CD4-positive, alpha-beta T cell treated with Interleukin-21 for 1 hour (primary cell): ENCODE data around the gene PPP1R37.

Source experiments
- DNase-seq: peaks from one replicate; pipeline ENCODE4 v3.0.0-alpha.2; 2020

Gene PPP1R37

GRCh38 chr19:45158503-45159209 lies 65.7 kb downstream of the PPP1R37 start:
- no peak for DNase-seq

GRCh38 chr19:45159210-45159970 lies 66.4 kb downstream of the PPP1R37 start:
- DNase-seq, result no peak

GRCh38 chr19:45159971-45160324 lies 67.0 kb downstream of the PPP1R37 start:
- no peak for DNase-seq

- DNase-seq, result no peak
Observed at GRCh38 chr19:45160870-45161737, 68.1 kb downstream of the PPP1R37 start, which contains the start of gene NKPD1. Gene NKPD1, minus strand, starts transcription at chr19:45160982. Its CDS starts 832 bp downstream, at chr19:45160150.

DNA sequence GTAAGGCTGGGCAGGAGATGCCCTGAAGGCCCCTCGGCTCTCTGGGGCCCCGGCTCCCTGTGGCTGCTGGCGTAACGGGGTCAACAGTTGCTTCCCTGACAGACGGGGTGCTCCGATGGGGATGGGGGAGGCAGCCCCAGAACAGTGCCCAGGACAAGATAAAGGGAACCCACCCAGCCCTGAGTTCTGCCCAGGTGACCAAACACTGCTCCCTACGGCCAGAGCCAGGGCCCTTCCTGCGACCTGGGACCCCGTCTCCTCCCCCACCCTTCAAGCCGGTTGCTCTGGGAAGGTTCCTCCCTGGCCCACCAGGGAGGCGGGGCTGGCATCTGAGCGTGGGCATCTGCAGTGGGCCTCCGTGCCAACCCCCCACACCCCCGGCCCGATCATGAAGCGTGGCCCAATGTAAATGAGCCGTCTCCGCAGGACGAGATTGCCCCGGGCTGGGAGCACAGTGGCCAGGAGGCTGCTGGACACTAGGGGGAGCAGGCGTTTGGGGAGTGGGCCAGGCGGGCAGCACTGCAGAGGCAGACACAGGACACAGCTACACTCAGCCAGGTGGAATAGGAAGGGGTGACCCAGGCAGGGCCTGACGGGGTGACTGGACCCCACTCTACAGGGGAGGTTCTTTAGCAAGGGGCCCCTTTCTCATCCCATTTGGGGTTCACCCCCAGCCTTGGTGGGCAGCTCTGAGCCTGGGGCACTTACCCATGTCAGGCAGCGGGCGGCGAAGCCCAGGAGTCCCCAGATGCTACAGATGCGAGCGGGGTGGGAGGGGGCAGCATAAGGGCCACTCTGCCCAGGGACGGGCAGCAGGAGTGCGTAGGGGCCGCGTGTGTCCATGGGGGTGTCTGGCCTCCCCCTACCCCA lies 69.0 kb downstream of the PPP1R37 start:
- DNase-seq, result no peak

DNA sequence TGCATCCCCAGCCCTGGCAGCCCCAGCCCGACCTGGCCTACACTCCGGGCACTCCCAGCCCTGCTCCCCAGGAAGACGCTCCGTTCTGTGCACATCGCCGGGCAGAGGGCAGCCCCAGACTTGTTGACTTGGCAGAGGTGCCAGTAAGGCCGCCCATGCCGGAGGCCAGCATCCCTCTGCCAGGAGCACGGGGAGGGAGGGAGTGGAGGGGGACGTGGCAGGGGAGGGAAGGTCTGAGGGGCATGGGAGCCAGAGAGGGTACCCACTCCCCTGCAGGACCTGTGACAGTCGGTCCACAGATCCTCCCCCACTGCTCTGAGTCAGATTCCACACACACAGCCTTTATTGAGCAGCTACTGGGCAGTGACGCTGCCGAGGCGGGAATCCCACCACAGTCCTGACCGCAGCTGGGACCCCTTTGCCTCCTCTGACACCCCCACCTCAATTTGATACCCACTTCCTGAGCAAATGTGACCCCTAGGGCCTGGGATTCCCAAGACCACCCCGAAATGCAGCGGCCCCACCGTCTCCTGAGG lies 69.7 kb downstream of the PPP1R37 start:
- DNase-seq, result no peak

- DNase-seq, result no peak
Observed at GRCh38 chr19:45163156-45163555, 70.2 kb downstream of the PPP1R37 start.

DNA sequence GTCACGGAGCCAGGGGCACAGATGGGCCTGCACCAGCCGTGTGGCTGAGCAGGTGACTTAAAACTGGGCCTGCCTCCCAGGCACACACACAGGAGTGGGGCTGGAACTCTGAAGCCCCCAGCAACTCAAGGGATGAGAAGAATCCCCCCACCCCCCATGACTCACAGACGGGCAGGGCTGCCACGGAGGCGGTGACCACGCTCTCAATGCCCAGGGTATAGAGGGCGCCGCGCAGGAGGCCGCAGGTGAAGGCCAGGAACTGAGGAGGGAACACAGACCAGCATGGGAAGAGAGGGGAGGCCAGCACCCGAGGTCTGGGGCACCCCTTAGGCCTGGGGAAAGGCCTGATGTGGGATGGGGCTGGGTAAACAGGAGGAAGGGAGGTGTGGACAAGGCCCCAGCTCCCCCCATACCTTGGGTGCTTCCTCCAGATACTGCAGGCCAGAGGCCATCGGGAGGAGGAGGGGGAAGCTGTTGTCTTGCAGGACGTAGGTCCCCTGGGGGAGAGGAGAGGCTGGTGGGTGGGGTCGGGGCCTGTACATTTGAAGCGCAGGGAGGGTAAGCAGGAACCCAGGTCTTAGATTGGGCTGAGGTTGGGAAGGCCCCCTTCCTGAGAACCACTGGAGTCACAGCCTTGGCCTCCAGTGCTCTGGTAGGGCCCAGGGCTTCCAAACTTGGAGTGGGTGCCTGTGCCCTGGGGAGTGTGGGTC lies 70.9 kb downstream of the PPP1R37 start:
- DNase-seq, result no peak

DNA sequence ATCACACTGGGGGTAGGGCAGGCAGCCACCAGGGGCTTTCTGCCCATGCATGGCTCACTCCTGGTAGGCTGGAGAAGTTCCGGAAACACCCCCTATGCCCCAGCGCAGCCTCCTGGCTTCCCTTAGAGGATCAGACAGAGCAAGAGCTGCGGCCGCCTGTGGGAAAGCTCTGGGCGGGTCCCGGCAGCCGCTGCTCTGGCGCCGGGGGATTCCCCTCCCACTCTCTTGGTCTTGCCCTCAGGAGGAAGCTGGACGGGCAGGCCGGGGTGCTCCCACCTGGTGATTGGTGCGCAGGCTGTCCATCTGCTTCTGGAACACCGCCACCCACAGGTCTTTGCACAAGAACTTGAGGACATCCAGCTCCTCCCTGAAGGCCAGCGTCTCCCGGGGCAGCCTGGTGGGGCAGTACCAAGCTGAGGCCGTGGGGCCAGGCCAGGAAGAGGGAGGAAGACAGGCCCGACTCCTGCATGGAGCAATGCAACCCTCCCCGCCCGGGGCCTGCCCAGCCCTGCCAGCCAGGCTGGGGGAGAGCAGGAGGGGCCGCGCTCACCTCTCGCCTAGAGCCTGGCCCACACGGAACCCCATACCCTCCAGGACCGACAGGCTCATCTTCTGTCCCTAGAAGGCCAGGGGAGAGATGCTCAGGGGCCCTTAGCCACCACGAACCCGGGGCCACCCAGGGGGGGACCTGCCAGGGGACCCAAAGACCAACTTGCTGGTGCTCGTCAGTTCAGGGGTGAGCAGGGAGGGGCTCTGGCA lies 71.8 kb downstream of the PPP1R37 start:
- peak; percentile 75 for DNase-seq

DNA sequence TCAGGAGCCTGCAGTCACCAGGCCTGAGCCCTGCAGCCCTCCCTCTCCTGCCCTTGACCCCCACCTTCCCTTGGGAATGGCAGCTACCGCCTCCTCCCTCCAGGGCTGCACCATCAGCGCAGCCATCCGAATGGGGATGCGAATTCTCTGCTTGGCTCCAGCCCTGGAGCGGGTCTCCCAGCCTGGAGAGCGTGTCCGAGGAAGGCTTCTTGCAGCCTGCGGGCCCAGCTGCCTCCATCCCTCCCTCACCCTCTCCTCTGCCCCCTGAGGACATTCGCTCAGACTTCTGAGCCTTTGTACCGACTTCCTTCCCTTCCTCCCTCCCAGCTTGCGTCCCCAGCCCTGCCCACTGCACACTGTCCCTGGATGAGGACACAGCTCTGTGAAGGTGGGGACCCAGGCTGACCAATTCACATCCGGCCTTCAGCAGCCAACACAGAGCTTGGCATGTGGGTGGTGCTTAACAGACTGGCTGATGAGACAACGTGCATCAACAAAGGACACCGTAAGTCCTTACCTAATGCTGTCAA lies 73.8 kb downstream of the PPP1R37 start:
- no peak for DNase-seq

DNA sequence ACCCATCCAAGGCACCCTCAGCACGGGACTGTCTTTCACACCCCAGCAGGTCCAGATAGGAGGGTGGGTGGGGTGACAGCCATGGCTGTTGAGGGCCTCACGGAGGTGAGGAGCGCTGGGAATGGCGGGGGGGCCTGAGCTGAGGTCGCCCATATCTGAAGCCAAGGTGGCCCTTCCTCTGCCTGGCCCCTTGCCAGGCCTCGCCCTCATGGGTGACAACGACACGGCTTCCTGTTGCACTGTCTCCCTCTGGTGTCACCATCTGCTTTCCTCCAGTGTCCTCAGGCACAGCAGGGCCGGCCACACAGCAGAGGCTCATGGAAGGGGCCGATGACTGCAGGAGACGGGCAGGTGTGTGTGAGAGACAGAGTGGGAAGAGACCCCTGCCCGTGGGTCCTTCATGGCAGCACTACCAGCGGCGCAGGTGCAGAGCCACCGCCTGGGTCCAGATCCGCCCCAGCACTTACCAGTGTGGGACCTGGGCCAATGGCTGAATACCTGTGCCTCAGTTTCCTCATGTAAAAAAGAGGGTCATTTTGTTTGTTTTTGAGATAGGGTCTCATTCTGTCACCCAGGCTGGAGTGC lies 75.9 kb downstream of the PPP1R37 start:
- peak; percentile 14 for DNase-seq

DNA sequence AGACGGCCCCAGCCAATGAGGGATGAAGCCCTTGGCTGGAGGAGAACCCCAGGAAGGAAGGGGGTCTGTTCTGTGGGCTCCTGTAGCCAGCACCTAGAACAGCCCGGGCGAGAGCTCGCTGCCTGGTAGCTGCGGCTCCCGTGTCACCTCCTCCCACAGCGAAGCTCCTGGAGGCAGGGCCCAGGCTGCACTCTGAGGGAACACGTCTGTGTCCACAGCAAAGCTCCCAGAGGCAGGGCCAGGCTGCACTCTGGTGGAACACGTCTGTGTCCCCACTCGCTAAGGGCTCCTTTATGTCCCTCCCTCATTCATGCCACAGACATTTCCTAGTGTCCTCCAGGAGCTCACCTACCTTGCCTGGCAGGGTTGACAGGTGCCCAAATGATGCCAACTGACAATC lies 76.6 kb downstream of the PPP1R37 start:
- DNase-seq, result no peak

- no peak for DNase-seq
Observed at GRCh38 chr19:45170146-45171106, 77.4 kb downstream of the PPP1R37 start.

- DNase-seq, result peak; percentile 86
Observed at GRCh38 chr19:45171211-45171623, 78.2 kb downstream of the PPP1R37 start.

DNA sequence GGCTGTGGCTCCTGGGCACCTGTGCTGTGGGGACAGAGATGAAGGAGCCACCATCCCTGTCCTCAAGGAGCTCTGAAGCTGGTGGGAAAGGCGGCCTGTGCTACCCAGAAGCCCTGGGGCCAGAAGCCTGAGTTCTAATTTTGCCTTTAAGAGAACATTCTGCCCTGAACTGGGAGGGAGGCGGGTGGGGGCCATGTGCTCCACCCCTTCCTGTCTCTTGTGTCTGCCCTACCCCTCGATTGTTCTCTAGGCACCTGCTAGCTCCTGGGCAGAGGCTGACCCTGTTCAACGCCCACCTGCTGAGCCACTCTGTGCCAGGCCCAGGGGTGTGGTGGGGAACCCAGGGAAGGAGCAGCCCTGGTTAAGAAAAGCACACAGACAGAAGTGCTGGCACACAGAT lies 79.2 kb downstream of the PPP1R37 start:
- DNase-seq, result peak; percentile 61

DNA sequence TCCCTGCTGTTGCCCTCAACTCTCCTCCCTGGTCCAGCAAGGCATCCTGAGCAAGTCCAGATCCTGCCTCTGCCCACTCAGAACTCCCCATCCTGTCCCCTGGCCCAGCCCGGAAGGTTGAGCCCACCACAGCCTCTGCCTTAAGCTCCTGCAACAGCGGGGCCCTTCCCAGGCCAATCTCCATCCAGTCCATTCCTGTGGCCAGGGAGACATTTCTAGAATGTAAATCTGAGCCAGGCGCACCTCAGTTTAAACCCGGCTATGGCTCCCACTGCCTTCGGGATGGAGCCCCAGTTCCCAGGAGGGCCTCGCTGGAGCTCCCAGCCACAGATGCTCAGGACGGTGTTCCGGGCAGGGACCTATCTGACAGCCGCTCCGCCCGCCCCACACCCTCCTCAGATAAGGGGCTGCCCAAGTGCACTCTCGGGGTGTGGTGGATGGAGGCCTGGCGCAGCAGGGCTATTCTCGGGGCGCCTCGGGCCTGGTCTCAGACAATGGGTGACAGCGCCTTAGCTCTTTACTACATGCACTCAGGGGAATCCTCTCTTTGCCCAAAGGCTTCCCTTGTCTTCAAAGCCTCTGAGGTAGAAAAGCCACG lies 79.7 kb downstream of the PPP1R37 start:
- no peak for DNase-seq

DNA sequence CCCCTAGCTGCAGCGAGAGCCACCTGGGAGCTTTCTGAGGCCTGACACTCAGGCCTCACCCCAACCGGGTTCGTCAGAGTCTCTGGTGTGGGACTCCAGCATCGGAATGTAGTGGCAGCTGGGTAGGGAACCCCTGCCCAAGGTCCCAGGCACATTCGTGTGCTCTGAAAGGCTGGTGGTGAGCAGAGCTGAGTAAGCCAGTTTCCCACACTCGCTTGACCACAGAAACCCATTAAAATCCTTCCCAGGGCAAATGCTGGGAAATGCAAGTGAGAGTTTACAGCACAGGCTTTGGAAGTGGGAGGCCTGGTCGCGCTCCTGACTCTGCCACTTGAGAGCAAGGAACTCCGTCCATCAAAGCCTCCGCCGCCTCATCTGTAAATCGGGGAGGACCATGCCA lies 80.8 kb downstream of the PPP1R37 start:
- DNase-seq, result no peak
